SK-N-SH treated with all-trans-retinoic acid at 6 μM for 48 hours (cell line): ENCODE results near the gene RPS6KA4.

Source experiments
- ATAC-seq: fragments of 200-7000 bp; cut with Tn5 transposase; 3 replicates; pipeline ENCODE4 v1.9.1; 2020; ENCODE audit warnings: mild to moderate bottlenecking, moderate library complexity
- ARNTL ChIP-seq: fragments of 450-650 bp; formaldehyde crosslinking; IDR thresholded peaks from 2 replicates; pipeline ENCODE4 v1.5.0; 2020; ENCODE audit warnings: low read depth, mild to moderate bottlenecking, moderate library complexity, borderline replicate concordance
- BACH2 ChIP-seq: fragments of 250-450 bp; sonication (Bioruptor Pico); IDR thresholded peaks from 2 replicates; pipeline ENCODE4 v1.9.0; 2021; ENCODE audit warnings: mild to moderate bottlenecking, borderline replicate concordance
- CSDC2 ChIP-seq: fragments of 250-450 bp; sonication (Bioruptor Pico); IDR thresholded peaks from 2 replicates; pipeline ENCODE4 v1.5.0; 2020; ENCODE audit warnings: mild to moderate bottlenecking, moderate library complexity
- ESRRG ChIP-seq: fragments of 250-450 bp; sonication (Bioruptor Pico); IDR thresholded peaks from 2 replicates; pipeline ENCODE4 v1.6.1; 2021; ENCODE audit warnings: mild to moderate bottlenecking
- GLIS3 ChIP-seq: fragments of 250-450 bp; sonication (Bioruptor Pico); IDR thresholded peaks from 2 replicates; pipeline ENCODE4 v1.5.0; 2020; ENCODE audit warnings: mild to moderate bottlenecking, moderate library complexity
- OSR1 ChIP-seq: fragments of 250-450 bp; sonication (Bioruptor Pico); IDR thresholded peaks from 2 replicates; pipeline ENCODE4 v1.8.0; 2022; ENCODE audit warnings: moderate library complexity, mild to moderate bottlenecking, inconsistent platforms
- PATZ1 ChIP-seq: fragments of 250-450 bp; sonication (Bioruptor Pico); IDR thresholded peaks from 2 replicates; pipeline ENCODE4 v1.8.0; 2020; ENCODE audit warnings: mild to moderate bottlenecking, moderate library complexity, borderline replicate concordance
- PPARA ChIP-seq: fragments of 250-450 bp; sonication (Bioruptor Pico); IDR thresholded peaks from 2 replicates; pipeline ENCODE4 v1.5.0; 2020; ENCODE audit warnings: mild to moderate bottlenecking, borderline replicate concordance
- SNAI2 ChIP-seq: fragments of 250-450 bp; sonication (Bioruptor Pico); IDR thresholded peaks from 2 replicates; pipeline ENCODE4 v1.5.0; 2020; ENCODE audit warnings: mild to moderate bottlenecking, moderate library complexity
- TCF4 ChIP-seq: fragments of 250-450 bp; sonication (Bioruptor Pico); IDR thresholded peaks from 2 replicates; pipeline ENCODE4 v1.8.0; 2021; ENCODE audit warnings: mild to moderate bottlenecking, moderate library complexity, borderline replicate concordance
- ZC3H10 ChIP-seq: fragments of 250-450 bp; sonication (Bioruptor Pico); IDR thresholded peaks from 2 replicates; pipeline ENCODE4 v1.5.1; 2021; ENCODE audit warnings: mild to moderate bottlenecking, moderate library complexity
- ZFP3 ChIP-seq: fragments of 250-450 bp; sonication (Bioruptor Pico); IDR thresholded peaks from 2 replicates; pipeline ENCODE4 v1.5.0; 2020; ENCODE audit warnings: mild to moderate bottlenecking, moderate library complexity
- ZFP30 ChIP-seq: fragments of 450-650 bp; formaldehyde crosslinking; IDR thresholded peaks from 2 replicates; pipeline ENCODE4 v1.5.0; 2022; ENCODE audit warnings: mild to moderate bottlenecking, moderate library complexity
- ZNF565 ChIP-seq: fragments of 450-650 bp; formaldehyde crosslinking; conservative IDR thresholded peaks from 2 replicates; pipeline ENCODE4 v1.5.0; 2020; ENCODE audit warnings: low read depth, mild to moderate bottlenecking, moderate library complexity
- ZNF8 ChIP-seq: fragments of 450-650 bp; formaldehyde crosslinking; IDR thresholded peaks from 2 replicates; pipeline ENCODE4 v1.5.0; 2020; ENCODE audit warnings: mild to moderate bottlenecking, moderate library complexity
- TF ChIP-seq, protein P1 (sequence below): fragments of 250-450 bp; sonication (Bioruptor Pico); IDR thresholded peaks from 2 replicates; pipeline ENCODE4 v1.8.0; 2021; ENCODE audit warnings: low read depth, mild to moderate bottlenecking, moderate library complexity, borderline replicate concordance
- TF ChIP-seq, protein P2 (sequence below): fragments of 250-450 bp; sonication (Bioruptor Pico); IDR thresholded peaks from 2 replicates; pipeline ENCODE4 v1.5.1; 2021; ENCODE audit warnings: mild to moderate bottlenecking, moderate library complexity
- TF ChIP-seq, protein P3 (sequence below): fragments of 250-450 bp; sonication (Bioruptor Pico); IDR thresholded peaks from 2 replicates; pipeline ENCODE4 v1.5.0; 2020; ENCODE audit warnings: mild to moderate bottlenecking, moderate library complexity
- TF ChIP-seq, protein P4 (sequence below): fragments of 250-450 bp; sonication (Bioruptor Pico); IDR thresholded peaks from 2 replicates; pipeline ENCODE4 v1.5.1; 2020; ENCODE audit warnings: low read depth, mild to moderate bottlenecking, moderate library complexity

RPS6KA4 gene

DNA sequence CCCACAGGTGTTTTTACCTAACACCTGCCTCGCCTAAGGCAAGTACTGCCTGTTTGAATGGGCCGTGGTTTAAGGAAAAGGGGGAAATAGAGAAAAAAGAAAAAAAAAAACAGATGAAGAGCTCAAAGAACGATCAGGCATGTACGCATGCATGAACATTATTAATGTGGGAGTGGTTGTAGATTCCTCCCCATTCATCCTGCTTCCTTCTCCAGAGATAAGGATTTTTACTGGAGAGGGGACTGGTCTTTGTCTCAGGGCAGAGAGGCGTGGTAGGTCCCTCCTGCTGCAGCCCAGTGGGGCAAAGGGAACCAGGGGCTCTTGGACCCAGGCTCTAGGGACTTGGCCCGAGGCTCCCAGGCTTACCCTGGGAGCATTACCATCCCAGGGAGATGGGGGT is 23.1 kb downstream of the RPS6KA4 start:
- TF ChIP-seq TCF4 (CRISPR knock-in tag): no peak
- no peak for ATAC-seq

DNA sequence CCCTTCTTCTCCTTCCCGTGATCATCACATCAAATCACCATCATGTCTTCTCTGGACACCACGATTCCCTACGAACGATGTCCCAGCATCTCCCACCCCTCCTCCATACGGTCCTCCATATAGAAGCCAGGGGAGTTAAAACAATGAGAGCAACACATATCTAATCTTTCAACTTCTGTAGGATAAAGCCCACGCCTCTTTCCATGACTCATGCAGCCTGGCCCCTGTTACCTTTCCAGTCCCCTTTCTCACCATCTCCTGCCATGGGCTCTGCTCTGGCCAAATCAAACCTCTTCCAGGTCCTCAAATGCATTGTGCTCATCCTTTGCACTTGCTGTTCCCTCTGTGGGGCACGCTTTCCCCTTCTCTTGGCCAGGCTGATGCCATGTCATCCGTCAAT is 23.6 kb downstream of the RPS6KA4 start:
- TF ChIP-seq ZNF565 (no peak), ZNF8 (CRISPR knock-in tag) (no peak), PPARA (CRISPR knock-in tag) (no peak), GLIS3 (CRISPR knock-in tag) (no peak), ESRRG (CRISPR knock-in tag) (no peak), BACH2 (CRISPR knock-in tag) (no peak), PATZ1 (no peak), ARNTL (no peak)
- TF ChIP-seq, protein P1, sequence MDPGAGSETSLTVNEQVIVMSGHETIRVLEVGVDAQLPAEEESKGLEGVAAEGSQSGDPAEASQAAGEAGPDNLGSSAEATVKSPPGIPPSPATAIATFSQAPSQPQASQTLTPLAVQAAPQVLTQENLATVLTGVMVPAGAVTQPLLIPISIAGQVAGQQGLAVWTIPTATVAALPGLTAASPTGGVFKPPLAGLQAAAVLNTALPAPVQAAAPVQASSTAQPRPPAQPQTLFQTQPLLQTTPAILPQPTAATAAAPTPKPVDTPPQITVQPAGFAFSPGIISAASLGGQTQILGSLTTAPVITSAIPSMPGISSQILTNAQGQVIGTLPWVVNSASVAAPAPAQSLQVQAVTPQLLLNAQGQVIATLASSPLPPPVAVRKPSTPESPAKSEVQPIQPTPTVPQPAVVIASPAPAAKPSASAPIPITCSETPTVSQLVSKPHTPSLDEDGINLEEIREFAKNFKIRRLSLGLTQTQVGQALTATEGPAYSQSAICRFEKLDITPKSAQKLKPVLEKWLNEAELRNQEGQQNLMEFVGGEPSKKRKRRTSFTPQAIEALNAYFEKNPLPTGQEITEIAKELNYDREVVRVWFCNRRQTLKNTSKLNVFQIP: no peak
- TF ChIP-seq, protein P2, sequence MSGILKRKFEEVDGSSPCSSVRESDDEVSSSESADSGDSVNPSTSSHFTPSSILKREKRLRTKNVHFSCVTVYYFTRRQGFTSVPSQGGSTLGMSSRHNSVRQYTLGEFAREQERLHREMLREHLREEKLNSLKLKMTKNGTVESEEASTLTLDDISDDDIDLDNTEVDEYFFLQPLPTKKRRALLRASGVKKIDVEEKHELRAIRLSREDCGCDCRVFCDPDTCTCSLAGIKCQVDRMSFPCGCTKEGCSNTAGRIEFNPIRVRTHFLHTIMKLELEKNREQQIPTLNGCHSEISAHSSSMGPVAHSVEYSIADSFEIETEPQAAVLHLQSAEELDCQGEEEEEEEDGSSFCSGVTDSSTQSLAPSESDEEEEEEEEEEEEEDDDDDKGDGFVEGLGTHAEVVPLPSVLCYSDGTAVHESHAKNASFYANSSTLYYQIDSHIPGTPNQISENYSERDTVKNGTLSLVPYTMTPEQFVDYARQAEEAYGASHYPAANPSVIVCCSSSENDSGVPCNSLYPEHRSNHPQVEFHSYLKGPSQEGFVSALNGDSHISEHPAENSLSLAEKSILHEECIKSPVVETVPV (CRISPR knock-in tag): no peak
- ATAC-seq: no peak

- TF ChIP-seq CSDC2 (CRISPR knock-in tag): no peak
- TF ChIP-seq OSR1 (CRISPR knock-in tag): no peak
- TF ChIP-seq ZC3H10 (CRISPR knock-in tag): no peak
- TF ChIP-seq, protein P3, sequence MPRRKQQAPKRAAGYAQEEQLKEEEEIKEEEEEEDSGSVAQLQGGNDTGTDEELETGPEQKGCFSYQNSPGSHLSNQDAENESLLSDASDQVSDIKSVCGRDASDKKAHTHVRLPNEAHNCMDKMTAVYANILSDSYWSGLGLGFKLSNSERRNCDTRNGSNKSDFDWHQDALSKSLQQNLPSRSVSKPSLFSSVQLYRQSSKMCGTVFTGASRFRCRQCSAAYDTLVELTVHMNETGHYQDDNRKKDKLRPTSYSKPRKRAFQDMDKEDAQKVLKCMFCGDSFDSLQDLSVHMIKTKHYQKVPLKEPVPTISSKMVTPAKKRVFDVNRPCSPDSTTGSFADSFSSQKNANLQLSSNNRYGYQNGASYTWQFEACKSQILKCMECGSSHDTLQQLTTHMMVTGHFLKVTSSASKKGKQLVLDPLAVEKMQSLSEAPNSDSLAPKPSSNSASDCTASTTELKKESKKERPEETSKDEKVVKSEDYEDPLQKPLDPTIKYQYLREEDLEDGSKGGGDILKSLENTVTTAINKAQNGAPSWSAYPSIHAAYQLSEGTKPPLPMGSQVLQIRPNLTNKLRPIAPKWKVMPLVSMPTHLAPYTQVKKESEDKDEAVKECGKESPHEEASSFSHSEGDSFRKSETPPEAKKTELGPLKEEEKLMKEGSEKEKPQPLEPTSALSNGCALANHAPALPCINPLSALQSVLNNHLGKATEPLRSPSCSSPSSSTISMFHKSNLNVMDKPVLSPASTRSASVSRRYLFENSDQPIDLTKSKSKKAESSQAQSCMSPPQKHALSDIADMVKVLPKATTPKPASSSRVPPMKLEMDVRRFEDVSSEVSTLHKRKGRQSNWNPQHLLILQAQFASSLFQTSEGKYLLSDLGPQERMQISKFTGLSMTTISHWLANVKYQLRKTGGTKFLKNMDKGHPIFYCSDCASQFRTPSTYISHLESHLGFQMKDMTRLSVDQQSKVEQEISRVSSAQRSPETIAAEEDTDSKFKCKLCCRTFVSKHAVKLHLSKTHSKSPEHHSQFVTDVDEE: no peak
- TF ChIP-seq, protein P2 (CRISPR knock-in tag): no peak
- TF ChIP-seq PATZ1: no peak
- TF ChIP-seq ESRRG (CRISPR knock-in tag): no peak
- no peak for TF ChIP-seq TCF4 (CRISPR knock-in tag)
- TF ChIP-seq ZFP30: no peak
- no peak for TF ChIP-seq SNAI2 (CRISPR knock-in tag)
- no peak for TF ChIP-seq ZNF8 (CRISPR knock-in tag)
- no peak for TF ChIP-seq ARNTL
- TF ChIP-seq ZFP3 (CRISPR knock-in tag): no peak
- TF ChIP-seq, protein P4, sequence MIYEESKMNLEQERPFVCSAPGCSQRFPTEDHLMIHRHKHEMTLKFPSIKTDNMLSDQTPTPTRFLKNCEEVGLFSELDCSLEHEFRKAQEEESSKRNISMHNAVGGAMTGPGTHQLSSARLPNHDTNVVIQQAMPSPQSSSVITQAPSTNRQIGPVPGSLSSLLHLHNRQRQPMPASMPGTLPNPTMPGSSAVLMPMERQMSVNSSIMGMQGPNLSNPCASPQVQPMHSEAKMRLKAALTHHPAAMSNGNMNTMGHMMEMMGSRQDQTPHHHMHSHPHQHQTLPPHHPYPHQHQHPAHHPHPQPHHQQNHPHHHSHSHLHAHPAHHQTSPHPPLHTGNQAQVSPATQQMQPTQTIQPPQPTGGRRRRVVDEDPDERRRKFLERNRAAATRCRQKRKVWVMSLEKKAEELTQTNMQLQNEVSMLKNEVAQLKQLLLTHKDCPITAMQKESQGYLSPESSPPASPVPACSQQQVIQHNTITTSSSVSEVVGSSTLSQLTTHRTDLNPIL (CRISPR knock-in tag): no peak
- ATAC-seq: no peak
Measured at GRCh38 chr11:64383580-64383979, 24.6 kb downstream of the RPS6KA4 start.
